ENCODE measurements around the gene CTF1.
"Not testable (repeated sequence)": the region's sequence is repeated elsewhere in the genome, so short reads cannot be mapped to it uniquely, and the experiment has no call there.

CTF1 gene

GRCh38 chr16:30896261-30896888 is at the start of gene CTF1:
TSS of gene CTF1 (plus strand) at chr16:30896614. CDS start at chr16:30896644, 30 bp downstream.
- no peak for DNase-seq (ENCODE audit: low read depth, low spot score)

GRCh38 chr16:30846649-30847402 is 49.6 kb upstream of the CTF1 start:
- no peak for DNase-seq (ENCODE audit: low read depth, low spot score)

- no peak for DNase-seq (ENCODE audit: low read depth, low spot score)
Measured at GRCh38 chr16:30850246-30850645, 46.2 kb upstream of the CTF1 start.

- DNase-seq (ENCODE audit: low read depth, low spot score), result no peak
Measured at GRCh38 chr16:30853758-30854157, 42.7 kb upstream of the CTF1 start.

GRCh38 chr16:30858111-30858495 is 38.3 kb upstream of the CTF1 start:
- DNase-seq (ENCODE audit: low read depth, low spot score), result no peak

- DNase-seq (ENCODE audit: low read depth, low spot score), result no peak
Measured at GRCh38 chr16:30858829-30859423, 37.5 kb upstream of the CTF1 start.

- DNase-seq (ENCODE audit: low read depth, low spot score), result not testable (repeated sequence)
Measured at GRCh38 chr16:30860729-30861128, 35.7 kb upstream of the CTF1 start.

- DNase-seq (ENCODE audit: low read depth, low spot score), result not testable (repeated sequence)
Measured at GRCh38 chr16:30863178-30863577, 33.2 kb upstream of the CTF1 start.

GRCh38 chr16:30866031-30866430 is 30.4 kb upstream of the CTF1 start:
- no peak for DNase-seq (ENCODE audit: low read depth, low spot score)

GRCh38 chr16:30867747-30868146 is 28.7 kb upstream of the CTF1 start:
- DNase-seq (ENCODE audit: low read depth, low spot score), result no peak

GRCh38 chr16:30870904-30871303 is 25.5 kb upstream of the CTF1 start:
- no peak for DNase-seq (ENCODE audit: low read depth, low spot score)

- DNase-seq (ENCODE audit: low read depth, low spot score), result no peak
Measured at GRCh38 chr16:30874244-30874820, 22.1 kb upstream of the CTF1 start.

- DNase-seq (ENCODE audit: low read depth, low spot score), result peak; percentile 77
Measured at GRCh38 chr16:30874821-30875717, 21.3 kb upstream of the CTF1 start.

- no peak for DNase-seq (ENCODE audit: low read depth, low spot score)
Measured at GRCh38 chr16:30875871-30876801, 20.3 kb upstream of the CTF1 start.

GRCh38 chr16:30876867-30877266 is 19.5 kb upstream of the CTF1 start:
- DNase-seq (ENCODE audit: low read depth, low spot score), result no peak

GRCh38 chr16:30882429-30883310 is 13.7 kb upstream of the CTF1 start:
- DNase-seq (ENCODE audit: low read depth, low spot score), result no peak

- no peak for DNase-seq (ENCODE audit: low read depth, low spot score)
Measured at GRCh38 chr16:30884760-30885159, 11.7 kb upstream of the CTF1 start.

GRCh38 chr16:30885196-30885595 is 11.2 kb upstream of the CTF1 start:
- no peak for DNase-seq (ENCODE audit: low read depth, low spot score)

GRCh38 chr16:30886145-30886544 is 10.3 kb upstream of the CTF1 start:
- DNase-seq (ENCODE audit: low read depth, low spot score), result no peak
